Limb (tissue), 2 donors: ENCODE data around the gene RPL9.
"Not testable (repeated sequence)": the region's sequence is repeated elsewhere in the genome, so short reads cannot be mapped to it uniquely, and the experiment has no call there.

Experiments
- DNase-seq, 2 donors: peaks; one replicate each; pipeline ENCODE4 v3.0.0-alpha.2; 2016; ENCODE audit errors: extremely low spot score in 2 of 2

RPL9 gene

GRCh38 chr4:39466747-39467146 is 8.0 kb upstream of the RPL9 start:
- no peak for DNase-seq

- DNase-seq: no peak
These were observed 6.3 kb upstream of the RPL9 start for GRCh38 chr4:39464886-39465501.

GRCh38 chr4:39458161-39458504 is 589 bp downstream of the RPL9 start:
- DNase-seq: not testable (repeated sequence)

- no peak for DNase-seq
These were observed 1.6 kb downstream of the RPL9 start for GRCh38 chr4:39456946-39457763.

DNA sequence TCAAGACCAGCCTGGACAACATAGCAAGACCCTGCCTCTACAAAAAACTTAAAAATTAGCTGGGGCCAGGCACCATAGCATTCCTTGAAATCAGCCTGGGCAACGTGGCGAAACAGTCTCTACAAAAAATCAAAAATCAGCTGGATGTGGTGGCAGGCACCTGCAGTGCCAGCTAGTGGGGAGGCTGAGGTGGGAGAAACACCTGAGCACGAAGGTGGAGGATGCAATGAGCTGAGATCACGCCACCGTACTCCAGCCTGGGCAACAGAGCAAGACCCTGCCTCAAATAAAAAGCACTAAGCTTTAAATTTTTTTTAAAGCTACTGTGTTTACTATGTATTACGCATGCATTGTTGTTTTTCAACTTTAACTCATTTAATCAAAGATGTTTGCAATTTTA is 3.2 kb downstream of the RPL9 start:
- no peak for DNase-seq

DNA sequence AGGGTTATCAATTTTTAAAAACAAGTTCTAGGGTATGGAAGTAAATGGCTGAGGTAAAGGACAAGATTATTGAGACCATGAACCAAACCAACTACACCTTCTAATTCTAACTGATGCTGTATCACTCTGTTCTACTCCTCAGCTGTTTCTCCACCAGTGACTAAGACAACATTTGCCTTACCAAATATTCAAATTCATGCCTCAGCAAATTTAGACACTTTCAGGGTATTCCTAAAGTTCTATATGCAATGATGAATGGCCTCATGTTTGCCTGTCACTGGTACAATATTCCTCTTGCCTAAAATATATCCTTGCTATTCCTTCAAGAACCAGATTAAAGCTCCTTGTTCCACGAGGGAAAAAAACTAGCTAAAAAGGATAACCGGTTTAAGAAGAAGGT is 5.0 kb downstream of the RPL9 start:
- no peak for DNase-seq

GRCh38 chr4:39452860-39453587 is 5.7 kb downstream of the RPL9 start:
- no peak for DNase-seq

- no peak for DNase-seq
These were observed 6.4 kb downstream of the RPL9 start for GRCh38 chr4:39452153-39452859.

GRCh38 chr4:39451423-39452023 is 7.2 kb downstream of the RPL9 start:
- no peak for DNase-seq

DNA sequence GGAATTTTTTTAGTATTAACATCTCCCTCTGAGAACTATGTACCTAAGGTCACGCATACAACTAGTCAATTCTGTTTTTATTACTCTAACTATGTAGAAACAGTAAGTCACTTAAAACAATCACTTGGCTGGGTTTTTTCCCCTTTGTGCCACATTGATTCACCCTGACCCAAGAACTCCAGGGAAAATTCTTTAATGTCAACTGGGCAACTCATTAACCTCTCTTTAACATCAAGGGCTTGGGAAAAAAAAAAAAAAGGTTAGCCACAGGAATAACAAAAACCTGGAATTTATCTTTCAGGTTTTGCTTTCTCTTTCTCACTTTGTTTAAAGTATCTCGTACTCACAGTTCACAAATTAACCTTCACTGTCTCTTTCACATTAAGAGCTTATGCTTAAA is 8.1 kb downstream of the RPL9 start:
- DNase-seq: no peak

DNA sequence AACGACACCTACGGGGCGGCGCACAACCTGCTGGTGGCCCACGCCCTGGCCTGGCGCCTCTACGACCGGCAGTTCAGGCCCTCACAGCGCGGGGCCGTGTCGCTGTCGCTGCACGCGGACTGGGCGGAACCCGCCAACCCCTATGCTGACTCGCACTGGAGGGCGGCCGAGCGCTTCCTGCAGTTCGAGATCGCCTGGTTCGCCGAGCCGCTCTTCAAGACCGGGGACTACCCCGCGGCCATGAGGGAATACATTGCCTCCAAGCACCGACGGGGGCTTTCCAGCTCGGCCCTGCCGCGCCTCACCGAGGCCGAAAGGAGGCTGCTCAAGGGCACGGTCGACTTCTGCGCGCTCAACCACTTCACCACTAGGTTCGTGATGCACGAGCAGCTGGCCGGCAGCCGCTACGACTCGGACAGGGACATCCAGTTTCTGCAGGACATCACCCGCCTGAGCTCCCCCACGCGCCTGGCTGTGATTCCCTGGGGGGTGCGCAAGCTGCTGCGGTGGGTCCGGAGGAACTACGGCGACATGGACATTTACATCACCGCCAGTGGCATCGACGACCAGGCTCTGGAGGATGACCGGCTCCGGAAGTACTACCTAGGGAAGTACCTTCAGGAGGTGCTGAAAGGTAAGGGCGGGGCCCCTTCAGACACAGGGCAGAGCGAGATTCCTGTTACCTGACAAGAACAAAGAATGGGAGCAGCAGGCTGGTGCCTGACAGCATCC is 11.7 kb downstream of the RPL9 start:
- DNase-seq: peak; percentile 17 to 60

DNA sequence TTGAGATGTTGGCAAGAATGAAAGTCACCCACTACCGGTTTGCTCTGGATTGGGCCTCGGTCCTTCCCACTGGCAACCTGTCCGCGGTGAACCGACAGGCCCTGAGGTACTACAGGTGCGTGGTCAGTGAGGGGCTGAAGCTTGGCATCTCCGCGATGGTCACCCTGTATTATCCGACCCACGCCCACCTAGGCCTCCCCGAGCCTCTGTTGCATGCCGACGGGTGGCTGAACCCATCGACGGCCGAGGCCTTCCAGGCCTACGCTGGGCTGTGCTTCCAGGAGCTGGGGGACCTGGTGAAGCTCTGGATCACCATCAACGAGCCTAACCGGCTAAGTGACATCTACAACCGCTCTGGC is 12.3 kb downstream of the RPL9 start:
- no peak for DNase-seq

DNA sequence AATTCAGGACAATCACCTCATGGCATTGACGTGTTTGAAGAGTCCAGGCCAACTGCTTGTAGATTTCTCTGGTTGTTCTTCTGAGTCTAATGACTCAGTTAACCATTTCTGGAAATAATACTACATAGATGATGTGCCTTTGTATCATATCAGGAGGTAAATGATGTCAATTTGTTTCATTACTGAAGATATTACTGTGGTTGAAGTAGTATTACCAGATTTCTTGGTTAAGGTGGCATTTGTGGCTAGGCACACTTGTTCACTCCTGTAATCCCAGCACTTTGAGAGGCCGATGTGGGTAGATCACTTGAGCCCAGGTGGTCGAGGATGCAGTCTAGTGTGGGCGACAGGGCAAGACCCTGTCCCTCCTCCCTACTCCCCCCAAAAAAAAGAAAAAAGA is 15.7 kb downstream of the RPL9 start:
- no peak for DNase-seq

- no peak for DNase-seq
These were observed 17.1 kb downstream of the RPL9 start for GRCh38 chr4:39441593-39441992.

GRCh38 chr4:39435659-39436563 is 22.8 kb downstream of the RPL9 start:
- no peak for DNase-seq

GRCh38 chr4:39433878-39434492 is 24.7 kb downstream of the RPL9 start:
- DNase-seq: no peak

GRCh38 chr4:39429476-39430334 is 29.0 kb downstream of the RPL9 start:
- DNase-seq: no peak

DNA sequence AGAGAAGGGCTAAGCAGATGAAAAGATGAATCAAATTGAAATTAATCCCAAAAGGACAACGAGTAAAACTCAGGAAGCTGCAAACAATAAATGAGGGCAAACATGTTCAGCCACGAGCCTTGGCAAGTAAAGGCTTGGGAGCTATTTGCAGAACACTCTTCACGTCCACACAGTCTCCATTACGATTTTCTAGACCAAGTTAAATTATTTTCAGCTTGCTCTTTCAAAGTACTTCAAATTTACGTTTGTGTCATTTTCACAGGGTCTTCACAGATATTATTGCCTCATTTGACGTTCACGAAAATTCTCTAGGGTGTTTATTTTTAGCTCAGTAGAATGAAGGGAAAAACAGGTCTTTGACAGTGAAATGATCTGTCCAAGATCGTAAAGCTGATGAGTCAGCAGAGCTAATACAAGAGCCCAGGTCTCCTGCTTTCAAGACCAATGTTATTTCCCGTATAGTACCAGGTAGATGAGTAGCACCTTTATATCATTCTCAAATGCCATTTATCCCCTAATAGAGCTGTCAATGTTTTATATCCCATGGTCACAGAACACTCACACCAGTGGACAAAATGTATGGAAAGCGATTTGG is 31.1 kb downstream of the RPL9 start:
- no peak for DNase-seq
